Activated naive CD4-positive, alpha-beta T cell treated with Interleukin-2 at 50 U/mL for 16 hours (primary cell): ENCODE results near the gene MUSK.
"Not testable (repeated sequence)": the region's sequence is repeated elsewhere in the genome, so short reads cannot be mapped to it uniquely, and the experiment has no call there.

Source experiments
- DNase-seq: peaks from one replicate; pipeline ENCODE4 v3.0.0-alpha.2; 2020

The MUSK gene

DNA sequence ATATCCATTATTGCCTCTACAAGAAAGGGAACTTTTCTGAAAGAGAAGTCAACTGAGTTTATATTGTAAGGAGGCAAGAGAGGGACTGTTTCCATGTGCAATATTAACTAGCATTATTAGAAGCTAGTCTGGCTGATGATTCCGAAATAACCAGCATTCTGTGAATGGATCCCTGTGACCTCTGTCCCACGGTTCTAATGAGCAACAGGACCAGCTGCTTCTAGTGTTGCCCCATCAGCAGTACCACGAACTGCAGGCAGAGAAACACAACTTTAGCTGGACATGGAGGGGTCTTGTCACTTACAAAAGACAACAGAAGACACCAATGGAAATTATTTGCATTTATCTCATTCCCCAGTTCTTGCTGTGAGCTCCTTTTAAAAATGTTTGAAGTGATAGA lies 95.4 kb downstream of the MUSK start:
- DNase-seq, result no peak

DNA sequence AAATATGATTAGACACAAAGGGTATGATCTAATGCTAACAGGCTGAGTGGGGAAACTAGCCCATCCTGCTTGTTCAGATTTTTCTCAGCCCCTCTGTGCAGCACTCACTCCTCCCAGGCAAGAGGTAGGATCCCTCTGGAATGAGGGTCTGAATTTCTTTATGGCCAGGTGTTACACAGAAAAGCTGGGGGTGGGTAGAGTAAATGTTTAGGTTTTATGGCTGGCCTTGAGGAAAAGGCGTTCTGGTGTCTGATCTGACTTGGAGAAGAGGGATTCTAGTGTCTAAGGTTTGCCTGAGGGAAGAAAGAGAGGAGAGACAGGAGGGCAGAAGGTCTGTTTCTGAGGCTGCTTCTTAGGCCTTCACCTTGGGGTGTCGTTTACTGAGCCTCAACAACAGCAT lies 97.3 kb downstream of the MUSK start:
- DNase-seq, result no peak

DNA sequence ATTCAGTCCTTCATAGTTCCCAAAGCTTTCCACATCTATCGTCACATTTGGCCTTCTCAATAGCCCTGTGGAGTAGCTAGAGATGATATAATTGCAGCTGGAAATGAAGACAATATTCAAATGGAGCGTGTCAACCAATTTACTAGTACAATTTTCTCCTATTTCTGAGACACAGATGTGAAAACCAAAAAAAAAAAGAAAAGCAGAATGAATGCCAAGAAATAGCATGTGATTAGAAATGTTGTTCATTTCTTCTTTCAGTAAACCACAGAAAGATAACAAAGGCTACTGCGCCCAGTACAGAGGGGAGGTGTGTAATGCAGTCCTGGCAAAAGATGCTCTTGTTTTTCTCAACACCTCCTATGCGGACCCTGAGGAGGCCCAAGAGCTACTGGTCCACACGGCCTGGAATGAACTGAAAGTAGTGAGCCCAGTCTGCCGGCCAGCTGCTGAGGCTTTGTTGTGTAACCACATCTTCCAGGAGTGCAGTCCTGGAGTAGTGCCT lies 99.0 kb downstream of the MUSK start:
- DNase-seq, result no peak

DNA sequence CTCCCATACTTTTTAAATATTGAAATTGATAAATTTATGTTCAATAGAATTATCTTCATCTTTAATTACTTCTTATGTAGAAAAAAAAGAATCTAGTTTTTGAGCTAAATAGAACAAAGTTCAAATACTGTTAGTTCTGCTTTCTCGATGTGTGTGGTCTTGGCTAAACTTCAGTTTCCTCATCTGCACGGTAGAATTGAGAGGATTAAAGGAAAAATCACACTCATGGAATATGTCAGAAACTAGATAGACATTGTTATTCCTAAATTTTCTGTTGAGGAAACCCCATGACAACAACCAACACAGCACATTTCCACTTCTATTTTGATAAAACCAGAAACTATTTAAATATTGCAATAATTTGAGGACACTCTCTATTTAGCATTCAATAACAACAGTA lies 100.3 kb downstream of the MUSK start:
- DNase-seq, result no peak

DNA sequence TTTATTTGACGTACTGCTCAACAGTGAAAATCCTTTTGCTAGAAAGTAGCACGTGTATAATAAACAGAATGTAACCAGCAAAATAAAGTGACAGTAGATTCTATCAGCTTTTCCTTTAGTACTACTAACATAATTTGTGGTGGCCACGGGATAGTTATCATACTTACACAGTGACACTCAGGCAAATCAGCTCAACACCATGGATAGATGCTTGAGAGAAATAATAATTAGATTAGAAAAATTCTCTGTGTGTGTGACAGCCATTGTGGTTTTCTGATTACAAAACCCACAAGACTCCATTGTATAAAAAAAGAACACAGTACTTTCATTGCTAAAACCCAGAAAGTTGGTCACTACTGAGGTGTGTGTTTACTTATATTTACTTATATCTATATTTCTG lies 101.1 kb downstream of the MUSK start:
- no peak for DNase-seq

DNA sequence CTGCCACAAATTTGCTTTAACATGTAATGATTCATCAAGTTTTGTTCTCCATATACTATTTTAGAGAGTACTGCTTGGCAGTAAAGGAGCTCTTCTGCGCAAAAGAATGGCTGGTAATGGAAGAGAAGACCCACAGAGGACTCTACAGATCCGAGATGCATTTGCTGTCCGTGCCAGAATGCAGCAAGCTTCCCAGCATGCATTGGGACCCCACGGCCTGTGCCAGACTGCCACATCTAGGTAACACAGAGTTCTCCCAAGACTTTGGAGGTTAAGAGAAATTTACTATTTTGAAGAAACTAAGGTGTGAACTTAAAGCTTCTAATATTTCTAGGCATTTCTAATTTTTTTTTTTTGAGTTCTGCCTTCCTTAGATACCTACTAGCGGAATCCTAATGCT lies 107.1 kb downstream of the MUSK start:
- DNase-seq, result no peak

DNA sequence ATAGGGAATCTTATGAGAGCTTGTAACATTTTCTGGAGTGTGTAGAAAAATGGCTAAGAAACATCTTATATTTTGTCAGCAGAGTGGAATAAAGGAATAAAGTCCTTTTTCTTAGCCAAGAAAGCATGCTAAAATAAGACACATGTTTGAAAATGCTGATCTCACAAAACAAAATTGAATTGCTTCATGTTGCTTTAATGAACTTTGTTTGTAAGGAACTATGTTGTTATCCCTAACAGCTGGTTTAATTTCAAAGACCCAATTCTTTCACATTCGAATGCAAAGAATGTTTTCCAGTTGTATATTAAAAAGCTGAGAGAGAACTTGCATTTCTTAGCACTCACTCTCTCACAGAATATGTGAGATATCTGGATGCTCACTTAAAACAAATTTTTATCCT lies 107.6 kb downstream of the MUSK start:
- no peak for DNase-seq

DNA sequence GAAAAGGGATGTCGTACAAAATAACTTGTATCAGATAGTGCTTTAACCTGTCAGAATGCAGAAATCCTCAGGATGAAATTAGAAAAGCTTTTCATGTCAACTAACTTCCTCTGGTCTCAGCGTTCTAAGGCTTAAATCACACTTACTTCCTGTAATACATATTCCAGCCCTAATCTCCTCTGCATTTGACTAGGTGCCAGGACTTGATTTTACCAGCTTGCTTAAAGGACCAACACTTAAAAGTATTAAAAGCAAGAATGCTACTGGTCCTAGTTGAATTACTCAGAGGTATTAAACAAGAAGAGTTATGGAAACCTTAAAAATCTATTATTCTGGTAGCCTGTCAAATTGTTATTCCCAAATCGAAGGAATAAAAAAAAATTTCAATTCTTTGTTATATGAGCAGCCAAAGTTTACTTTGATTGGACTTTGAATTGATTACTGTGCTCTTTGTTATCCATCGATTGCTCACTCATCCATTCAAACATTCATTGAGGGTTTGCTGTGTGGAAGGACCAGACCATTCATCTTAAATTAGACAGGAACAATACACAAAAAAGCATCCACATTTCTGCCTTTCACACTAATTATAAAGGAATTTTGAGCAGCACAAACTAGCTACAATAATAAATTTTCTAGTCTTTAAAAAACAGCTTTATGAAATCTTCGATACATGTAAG lies 108.7 kb downstream of the MUSK start:
- DNase-seq, result no peak

DNA sequence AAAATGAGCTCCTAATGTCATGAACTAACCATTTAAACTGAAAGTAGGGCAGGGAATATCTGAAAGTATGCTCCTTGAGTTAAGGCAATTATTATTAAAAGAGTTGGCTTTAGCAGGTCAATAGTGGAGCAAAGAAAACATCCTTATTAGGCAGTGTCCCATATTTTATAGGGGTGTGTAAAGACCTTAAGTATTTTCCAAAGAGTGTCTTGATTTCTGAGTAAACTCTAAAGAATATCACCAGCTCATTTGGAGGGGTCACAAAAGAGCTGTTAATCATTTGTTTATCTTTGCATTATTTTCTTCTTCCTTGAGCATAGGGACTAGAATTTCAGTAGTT lies 109.3 kb downstream of the MUSK start:
- DNase-seq, result no peak

DNA sequence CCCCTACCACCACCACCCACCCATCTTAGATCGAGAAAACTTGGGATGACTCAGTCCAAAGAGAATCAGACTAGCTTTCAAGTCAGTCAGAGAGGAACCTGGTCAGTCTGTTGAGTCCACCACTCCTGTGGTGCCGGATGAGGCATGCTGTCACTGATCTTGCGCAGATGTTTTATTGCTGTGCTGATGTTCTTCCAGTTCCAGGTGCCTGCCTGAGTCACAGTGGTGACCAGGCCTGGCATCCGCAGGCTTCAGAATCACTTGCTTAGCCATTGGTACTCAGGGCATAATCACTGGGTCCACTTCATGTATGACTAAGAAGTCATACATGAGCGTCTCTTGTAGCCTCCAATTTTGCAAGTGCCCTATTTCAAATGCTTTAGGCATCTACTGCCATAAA lies 114.1 kb downstream of the MUSK start:
- DNase-seq, result no peak

DNA sequence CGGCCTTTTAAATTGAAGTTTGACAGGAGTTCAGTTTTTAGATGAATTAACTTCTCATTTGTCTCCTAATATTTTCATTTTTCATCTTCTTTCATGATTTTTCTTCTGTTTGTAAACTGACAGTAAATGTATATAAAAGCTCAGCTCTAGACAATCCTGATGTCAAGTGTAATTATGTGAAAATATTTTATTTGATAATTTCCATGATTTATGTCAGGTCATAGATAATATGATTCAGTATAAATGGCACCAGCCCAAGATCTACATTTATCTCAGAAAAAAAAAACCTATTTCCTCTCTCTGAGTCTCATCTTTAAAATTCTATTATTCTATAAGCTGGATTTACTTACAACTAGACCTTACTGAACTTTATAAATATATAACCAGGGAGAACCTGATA lies 115.7 kb downstream of the MUSK start:
- no peak for DNase-seq

DNA sequence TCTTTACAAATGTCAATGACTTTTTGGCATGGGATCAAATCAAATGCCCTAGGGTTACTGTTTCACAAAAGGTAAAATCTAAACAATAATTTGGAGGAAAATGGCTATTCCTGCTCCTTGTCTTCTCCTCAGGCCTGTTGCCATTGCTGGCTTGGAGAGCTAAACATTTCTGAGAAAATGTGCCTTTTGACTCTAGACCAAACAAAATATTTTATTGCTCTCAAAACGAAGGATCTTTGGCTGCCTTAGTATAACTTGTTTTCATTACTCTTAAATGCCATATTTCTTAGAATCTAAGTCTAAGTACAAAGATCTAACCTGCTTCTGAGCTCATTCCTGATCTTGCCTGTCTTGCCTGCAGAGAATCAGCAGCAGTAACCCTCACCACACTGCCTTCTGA lies 116.6 kb downstream of the MUSK start:
- no peak for DNase-seq

DNA sequence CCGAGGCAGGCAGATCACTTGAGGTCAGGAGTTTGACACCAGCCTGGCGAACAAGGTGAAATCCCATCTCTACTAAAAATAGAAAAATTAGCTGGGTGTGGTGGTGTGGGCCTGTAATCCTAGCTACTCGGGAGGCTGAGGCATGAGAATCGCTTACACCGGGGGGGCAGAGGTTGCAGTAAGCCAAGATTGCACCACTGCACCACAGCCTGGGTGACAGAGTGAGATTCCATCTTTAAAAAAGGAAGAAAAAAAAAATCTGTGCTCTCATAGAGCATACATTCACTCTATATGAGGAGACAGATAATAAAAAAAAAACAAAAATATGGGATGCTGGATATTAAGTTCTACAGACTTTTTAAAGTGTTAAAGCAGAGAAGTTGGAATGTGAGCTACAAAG lies 119.8 kb downstream of the MUSK start:
- not testable (repeated sequence) for DNase-seq

DNA sequence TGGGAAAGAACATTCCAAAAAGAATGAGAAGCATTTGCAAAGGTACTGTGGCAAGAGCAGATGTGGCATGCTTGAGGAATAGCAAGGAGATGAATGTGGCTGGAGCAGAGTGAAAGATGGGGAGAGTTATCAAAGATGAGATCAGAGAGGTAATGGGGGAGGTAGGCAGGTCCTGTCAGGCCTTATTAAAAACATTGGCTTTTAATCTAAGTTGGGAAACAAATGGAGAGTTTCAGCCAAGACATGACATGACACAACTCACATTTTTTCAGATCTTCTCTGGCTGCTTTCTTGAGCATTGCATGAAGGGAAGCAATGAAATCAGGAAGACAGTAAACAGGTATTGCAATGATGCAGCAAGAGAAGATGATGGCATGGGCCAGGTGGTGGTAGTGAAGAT lies 120.3 kb downstream of the MUSK start:
- DNase-seq, result no peak

DNA sequence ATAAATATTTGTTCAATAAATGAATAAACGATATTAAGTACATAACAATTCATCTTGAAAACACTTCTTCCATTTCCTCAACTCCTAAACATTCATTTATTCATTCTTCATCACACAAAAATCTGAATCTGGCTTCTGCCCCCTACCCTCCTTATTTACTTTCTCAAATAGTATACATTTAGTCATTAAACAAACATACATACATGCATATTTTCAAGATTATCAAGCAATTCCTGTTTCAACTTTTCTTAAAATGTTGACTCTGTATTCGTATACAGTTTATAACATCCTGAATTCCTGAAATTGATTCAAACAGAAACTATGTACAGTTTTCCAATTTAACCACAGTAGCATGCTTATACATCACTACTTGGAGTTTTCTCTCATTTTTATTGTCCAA lies 129.0 kb downstream of the MUSK start:
- DNase-seq, result no peak

DNA sequence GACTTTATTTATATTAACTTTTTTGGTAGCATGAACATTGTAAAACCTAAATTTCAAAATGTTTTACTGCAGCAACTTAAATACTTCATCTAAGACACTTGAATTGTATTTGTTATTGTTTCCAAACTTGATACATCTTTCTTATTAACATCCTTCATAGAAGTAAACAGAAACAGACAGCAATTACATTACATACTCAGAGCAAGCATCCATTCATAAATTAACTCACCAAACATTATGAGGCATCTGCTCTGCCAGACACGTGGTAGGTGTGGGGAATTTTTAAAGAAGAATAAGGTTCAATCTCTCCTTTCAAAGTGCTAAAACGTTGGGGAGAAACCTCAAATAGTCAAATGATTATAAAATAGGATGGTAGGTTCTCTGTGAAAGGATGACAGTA lies 130.8 kb downstream of the MUSK start:
- no peak for DNase-seq

DNA sequence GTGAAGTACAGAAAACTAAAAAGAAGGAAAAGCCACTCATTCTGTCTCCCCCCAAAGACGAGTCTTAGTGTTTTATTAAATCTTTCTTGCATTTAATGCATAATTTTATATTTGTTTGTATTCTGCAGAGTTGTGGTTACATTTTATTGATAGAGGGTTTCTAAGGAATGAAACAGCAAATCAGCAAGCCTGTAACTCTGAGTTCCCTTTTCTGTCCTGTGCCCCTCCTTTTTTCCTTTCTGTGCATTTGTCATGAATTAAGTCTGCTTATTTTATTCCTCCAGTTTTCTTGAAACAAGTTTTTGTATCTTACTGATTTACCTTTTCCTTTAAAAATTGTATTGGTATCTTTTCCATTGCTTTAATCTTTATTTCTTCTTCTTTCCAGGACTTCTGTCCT lies 132.8 kb downstream of the MUSK start:
- DNase-seq, result no peak

DNA sequence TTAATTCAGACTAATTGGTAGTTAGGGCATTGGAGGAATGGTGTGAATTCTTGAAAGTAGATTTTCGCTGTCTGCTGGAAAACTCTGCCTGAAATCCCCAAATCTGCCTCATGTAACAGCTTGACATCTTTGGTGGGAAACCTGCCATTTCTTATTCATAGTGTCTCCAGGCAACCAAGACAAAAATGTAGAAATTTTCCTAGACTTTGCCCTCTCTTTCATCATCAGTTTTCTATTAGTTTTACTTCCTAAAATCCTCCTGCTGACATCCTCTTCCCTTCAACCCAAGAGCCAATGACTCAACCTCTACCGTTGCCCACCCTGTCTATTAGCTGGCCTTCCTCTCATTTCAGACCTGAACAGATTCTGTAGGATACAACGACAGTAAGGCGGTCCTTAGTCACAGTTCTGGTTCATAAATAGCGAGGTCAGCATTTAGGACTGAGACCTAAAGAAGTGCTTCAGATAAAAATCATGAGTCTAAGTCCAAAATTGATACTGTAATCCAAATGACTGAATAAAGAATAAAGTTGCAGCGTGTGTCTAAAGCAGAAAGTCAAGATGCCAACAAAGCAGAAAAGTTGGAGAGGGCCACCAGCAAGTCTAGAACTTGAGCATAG lies 133.9 kb downstream of the MUSK start:
- DNase-seq, result no peak

DNA sequence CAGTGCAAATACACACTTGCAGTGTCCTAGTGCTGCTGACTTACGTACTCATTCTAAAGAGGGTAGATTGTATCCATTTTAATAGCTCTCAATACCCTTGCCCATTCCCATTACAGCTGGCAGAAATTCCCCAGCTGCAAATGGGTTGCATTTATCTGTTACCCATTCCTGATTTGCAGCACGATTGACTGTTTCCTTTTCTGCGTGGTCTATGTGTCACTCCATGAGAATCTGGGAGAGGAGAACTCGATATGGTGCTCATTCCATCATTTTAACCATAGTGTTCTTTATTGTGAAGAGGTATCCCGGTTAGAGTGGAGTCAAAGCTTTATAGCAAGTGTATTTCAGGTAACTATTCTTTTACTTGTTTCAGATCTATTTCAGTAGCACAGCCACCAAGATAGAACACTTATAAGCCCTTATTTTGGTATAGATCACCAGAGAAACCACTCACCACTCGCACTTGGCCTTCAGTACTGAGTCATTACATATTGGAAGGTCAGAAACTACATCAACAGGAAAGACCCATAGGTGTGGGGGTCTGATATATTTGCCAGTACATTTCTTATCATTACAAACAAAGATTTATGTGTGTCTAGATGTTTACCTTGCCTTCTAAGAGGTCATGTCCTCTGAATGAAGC lies 139.5 kb downstream of the MUSK start:
- no peak for DNase-seq

DNA sequence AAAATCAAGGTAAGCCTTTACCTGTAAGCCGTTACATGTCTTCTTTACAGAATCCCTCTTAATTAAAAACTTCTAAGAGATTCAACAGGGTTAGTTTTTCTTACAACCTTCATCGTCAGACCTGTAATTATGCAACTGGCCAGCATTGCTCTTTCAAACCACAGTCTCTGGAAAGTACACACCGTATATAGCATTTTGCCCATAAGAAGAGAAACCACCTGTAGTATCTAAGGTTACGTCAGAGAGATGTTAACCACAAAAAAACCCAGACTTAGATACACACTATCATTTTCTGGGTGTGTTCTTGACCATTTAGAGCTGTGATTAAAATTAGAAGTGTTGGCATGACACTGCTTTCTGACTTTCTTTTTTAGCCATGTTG lies 140.0 kb downstream of the MUSK start:
- no peak for DNase-seq

DNA sequence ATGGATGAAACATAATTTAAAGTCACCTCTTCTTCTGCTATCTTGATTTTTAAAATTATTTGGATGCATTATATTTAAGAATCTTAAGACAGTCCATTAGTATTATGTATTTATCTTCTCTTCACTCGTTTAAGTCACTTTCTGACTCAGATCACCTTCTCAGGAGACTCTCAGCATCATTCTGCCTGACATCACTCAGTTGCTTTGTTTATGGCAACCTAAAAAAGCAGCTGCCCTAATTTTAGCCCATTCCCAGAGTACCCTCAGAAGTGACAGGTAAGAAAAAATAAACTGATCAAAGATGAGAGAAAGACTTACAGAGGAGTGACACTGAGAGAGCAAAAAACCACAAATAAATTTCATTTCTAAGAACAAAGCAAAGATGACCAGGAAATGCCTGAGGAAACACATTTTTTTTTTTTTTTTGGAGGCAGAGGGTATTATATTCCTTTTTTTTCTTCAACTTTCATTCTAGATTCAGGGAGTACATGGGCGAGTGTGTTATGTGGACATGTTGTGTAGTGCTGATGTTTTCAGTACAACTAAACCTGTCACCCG lies 140.5 kb downstream of the MUSK start:
- DNase-seq, result no peak

DNA sequence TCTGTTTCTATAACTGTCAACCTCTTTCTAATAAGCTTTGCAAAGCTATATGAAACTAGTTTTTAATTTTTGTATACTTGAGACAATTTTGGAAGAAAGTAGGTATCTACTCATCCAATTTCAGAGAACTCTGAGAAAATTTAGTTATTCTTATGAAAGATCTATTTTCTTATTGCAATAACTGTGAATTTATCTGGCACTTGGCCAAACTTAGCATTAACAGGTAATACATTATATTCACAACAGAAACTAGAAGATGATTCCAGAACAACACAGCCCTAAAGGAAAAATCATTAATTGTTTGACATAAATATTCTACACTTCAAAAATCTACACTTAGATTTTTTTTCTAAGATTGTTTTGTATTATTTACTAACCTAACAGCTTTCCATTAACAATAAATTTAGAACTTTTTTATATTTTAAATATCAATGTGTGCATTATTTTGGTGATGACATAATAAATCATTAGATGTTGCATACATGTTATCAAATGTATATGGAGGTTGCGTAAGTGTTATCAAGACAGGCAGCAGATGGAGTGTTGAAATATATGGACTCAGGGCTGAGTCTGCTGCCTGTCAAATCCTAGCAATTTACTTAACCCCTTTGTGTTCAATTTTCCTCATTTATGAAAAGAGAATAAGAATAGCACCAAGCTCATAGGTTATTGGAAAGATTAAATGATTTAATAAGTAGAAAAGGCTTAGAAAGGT lies 141.8 kb downstream of the MUSK start:
- DNase-seq, result no peak

DNA sequence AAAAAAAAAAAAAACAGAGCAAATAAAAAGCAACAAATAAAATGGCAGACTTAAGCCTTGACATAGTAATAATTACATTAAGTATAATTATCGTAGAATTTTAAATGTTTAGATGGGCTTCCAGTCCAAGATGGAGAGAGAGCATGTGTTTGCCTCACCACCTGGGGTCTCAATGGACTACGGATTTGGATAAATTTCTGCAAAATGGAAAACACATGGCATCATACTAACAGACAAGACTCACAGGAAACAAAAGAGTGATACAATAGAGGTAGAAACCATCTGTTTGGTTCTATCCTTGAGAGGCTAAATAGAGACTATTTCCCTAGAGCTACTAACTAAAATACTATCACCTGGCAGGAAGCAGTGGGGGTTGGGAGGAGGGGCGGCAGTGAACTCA lies 144.3 kb downstream of the MUSK start:
- DNase-seq, result no peak

DNA sequence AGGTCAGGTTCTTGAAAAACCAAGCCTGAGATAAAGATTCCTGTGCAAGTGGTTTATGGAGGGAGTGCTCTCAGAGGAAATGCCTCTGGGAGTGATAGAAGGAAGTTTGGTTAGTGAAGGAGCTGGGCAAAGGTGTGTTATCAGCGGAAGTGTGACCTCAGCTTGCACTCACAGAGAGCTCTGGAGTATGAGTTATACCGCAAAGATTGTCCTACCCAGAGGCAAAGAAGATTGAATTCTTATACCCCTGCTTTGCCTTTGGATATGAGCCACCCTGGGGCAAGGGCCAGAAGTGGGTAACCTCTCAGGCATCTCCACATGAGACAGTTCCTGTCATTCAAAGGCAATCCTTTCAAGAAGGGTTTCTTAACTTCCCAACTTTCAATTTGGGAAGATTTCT lies 145.6 kb downstream of the MUSK start:
- no peak for DNase-seq
